HTR-8/SVneo (cell line): ENCODE measurements around the gene FCAMR.

Source experiments
- DNase-seq: peaks from one replicate; pipeline ENCODE4 v3.0.0; 2011; ENCODE audit warnings: low spot score, mixed read lengths; ENCODE audit not compliant: insufficient read length
- FAIRE-seq: peaks from 2 replicates; lab custom pipeline; 2011; peaks lifted over from hg19 to GRCh38; lab: Jason Lieb, UNC

Gene FCAMR

GRCh38 chr1:206915030-206915735 lies 55.1 kb downstream of the FCAMR start:
- no peak for DNase-seq
- FAIRE-seq, result no peak

GRCh38 chr1:206913766-206914537 lies 56.3 kb downstream of the FCAMR start:
- no peak for FAIRE-seq
- DNase-seq, result no peak

DNA sequence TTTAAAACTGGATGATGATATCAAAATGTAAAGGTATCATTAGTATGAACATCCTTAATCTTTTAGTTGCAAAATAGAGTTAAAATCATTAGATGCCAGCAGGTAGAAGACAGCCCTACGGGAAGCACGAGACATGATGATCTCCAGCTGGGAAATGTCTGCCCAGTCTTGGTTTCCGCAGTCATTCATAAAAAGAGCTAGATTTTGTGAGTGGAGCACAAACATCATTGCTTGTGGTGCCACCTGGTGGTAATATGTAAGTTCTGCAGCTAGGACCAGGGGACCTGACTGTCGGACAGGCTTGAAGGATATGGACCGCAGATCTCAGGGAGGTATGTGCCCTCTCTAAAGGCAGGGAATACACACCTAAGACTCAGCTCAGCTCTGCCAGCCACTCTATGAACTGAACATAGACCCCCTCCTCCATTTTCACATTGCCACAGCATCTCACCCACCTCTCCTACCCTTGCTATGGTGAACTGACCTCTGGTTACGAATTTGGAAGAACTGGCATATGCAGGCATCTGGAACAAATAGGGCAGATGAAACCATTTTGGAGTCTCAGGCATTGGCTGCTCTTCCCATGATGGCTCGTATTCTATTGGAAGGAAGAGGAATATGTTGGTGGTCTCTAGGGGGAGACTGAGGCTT lies 57.7 kb downstream of the FCAMR start:
- DNase-seq (peak; percentile 75), FAIRE-seq (no peak)

GRCh38 chr1:206911064-206911663 lies 59.1 kb downstream of the FCAMR start:
- peak; percentile 72 for DNase-seq
- no peak for FAIRE-seq

DNA sequence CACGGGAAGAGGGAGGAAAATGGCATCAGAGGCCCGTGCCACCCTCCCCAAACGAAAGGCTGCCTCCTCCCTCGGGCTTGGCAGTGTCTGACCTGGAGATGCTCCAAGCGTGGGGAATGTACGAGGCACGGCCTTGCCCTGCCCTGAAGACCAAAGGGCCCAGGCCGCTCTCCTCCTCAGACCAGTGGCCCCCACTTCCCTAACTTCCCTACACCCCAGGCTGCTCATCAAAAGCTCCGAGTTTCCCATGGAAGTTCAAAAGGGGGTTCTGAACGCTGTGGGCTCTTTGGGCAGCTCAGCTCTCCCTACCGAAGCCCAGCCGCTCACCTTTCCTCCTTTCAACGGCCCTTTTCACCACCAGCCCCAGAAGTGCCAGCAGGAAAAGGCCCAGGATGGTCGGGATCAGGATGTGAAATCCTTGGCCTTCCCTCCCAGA lies 60.4 kb downstream of the FCAMR start:
- FAIRE-seq (no peak), DNase-seq (no peak)

GRCh38 chr1:206909161-206909882 lies 60.9 kb downstream of the FCAMR start:
- no peak for FAIRE-seq
- peak; percentile 36 for DNase-seq

DNA sequence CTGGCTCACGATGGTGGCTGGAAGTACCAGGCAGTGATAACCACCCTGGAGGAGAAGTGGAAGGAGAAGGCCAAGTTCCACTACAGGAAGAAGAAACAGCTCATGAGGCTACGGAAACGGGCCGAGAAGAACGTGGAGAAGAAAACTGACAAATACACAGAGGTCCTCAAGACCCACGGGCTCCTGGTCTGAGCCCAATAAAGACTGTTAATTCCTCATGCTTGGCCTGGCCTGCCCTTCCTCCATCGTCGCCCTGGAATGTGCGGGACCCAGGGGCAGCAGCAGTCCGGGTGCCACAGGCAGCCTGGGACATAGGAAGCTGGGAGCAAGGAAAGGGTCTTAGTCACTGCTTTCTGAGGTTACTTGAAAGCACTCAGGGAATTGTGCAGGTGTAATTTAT lies 62.2 kb downstream of the FCAMR start:
- no peak for FAIRE-seq

More for the DNA sequence above, 62.2 kb downstream of the FCAMR start:
- no peak for DNase-seq
